GM21360 (cell line): Measurements from ENCODE around the gene THRSP.
A peak's percentile ranks its signal among the peaks of the same experiment; 100 is the strongest.
"Not testable (repeated sequence)": the region's sequence is repeated elsewhere in the genome, so short reads cannot be mapped to it uniquely, and the experiment has no call there.

Experiments used
- ATAC-seq: cut with Tn5 transposase; IDR thresholded peaks from one replicate; pipeline ENCODE4 v1.9.1; 2021; ENCODE audit warnings: mild to moderate bottlenecking, moderate library complexity; ENCODE audit not compliant: unreplicated experiment

Gene THRSP

DNA sequence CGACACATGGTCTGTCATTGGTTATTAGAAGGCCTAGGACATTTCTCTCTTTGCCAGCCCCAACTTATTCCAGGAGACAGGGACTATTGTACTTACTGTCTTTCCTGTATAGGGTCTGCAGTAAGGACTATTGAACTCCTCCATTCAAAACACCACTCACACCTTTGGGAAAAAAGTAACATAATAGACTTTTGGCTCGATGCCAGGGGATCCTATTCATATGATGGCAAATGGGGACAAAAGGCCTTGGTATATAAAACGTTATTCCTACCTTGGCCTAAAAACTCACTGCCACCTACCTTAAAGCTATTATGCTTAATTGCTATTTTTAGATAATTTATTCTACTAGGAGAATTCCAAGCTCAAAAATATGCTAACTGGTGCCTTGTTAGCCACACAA lies 22.3 kb downstream of the THRSP start:
- ATAC-seq, result no peak

DNA sequence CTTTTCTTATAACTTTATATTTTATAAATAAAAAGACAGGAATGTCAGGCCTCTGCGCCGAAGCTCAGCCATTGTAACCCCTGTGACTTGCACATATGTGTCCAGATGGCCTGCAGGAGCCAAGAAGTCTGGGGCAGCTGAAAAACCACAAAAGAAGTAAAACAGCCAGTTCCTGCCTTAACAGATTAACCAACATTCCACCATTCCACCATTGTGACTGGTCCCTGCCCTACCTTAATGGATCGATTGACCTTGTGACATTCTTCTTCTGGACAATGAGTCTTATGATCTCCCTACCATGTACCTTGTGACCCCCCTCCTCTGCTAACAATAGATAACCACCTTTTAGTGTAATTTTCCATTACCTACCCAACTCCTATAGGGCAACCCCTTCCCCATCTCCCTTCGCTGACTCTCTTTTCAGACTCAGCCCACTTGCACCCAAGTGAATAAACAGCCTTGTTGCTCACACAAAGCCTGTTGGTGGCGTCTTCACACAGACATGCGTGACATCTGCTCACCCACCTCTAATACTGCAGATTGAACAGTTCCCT lies 22.9 kb downstream of the THRSP start:
- ATAC-seq, result not testable (repeated sequence)

DNA sequence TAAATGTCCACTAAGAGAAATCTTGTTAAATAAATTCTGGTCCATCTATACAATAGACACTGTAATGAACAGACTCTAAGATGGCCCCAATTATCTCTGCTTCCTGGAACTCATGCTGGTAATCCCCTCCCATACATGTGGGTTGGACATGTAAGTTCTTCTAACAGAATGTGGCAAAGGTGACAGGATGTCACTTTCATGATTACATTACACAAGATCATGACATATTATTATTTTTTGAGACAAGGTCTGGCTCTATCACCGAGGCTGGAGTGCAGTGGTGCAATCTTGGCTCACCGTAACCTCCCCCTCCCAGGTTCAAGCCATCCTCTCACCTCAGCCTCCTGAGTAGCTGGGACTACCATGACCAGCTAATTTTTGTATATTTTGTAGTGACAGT lies 30.6 kb downstream of the THRSP start:
- ATAC-seq, result no peak

DNA sequence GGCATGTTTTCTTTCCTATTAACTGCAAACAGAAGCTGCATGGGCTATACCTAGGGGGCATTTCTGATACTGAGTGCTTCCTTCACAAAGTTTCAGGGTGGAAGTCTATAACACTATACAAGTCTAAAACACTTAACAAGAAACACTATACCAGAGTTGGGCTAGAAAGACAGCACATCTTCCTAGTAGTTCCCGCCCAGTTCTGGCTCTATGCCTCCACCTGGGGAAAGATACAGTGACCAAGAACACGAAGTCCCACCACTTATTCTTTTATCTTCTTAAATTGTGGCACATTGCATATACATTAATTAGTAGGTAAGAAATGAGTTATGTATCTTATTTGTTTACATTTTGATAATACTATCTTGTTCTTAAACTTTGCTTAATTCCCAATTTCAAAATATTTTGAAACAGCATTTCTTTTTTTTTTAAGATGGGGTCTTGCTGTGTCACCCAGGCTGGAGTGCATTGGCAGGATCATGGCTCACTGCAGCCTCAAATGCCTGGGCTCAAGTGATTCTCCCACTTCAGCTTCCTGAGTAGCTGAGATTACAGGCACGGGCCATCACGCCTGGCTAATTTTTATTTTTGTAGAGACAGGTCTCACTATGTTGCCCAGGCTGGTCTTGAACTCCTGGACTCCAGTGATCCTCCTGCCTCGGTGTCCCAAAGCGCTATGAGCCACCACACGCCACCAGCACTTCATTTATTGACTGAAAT lies 34.2 kb downstream of the THRSP start:
- ATAC-seq, result no peak

DNA sequence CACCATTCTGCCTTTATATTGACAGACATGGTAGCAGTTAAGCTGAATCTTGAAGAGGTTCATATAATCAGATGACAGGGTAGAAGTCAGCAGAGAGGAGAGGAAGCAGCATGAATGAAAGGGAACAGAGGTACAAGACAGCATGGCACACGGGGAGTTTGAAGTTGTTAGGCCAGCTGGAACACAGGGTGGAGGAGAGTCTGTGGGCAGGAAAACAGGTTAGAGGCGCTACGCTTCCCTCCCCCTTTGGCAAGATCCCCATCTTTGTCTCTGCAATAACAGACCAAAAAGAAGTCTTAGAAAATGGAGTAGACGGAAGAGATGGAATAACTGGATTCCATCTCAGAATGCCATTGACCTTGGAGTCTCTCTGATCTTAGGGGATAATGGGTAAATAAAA lies 36.0 kb downstream of the THRSP start:
- no peak for ATAC-seq

DNA sequence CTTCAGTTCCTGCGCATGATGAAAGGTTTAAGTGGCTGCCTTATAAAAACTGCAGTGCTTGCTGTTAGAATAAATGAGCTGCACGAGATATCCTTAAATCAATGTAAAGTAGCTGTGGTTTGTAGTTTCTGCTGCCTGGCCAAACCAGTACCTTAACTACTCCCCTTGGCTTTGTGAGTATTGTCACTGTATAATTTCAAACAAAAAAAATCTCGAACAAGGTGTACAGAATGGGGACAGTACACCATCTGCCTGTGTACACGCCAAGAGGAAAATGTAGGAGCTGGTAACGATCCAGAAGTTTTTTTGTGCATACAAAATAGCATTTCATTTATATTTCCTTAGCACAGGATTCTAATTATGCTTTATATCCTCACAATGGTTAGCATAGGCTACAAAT lies 36.6 kb downstream of the THRSP start:
- ATAC-seq, result no peak

DNA sequence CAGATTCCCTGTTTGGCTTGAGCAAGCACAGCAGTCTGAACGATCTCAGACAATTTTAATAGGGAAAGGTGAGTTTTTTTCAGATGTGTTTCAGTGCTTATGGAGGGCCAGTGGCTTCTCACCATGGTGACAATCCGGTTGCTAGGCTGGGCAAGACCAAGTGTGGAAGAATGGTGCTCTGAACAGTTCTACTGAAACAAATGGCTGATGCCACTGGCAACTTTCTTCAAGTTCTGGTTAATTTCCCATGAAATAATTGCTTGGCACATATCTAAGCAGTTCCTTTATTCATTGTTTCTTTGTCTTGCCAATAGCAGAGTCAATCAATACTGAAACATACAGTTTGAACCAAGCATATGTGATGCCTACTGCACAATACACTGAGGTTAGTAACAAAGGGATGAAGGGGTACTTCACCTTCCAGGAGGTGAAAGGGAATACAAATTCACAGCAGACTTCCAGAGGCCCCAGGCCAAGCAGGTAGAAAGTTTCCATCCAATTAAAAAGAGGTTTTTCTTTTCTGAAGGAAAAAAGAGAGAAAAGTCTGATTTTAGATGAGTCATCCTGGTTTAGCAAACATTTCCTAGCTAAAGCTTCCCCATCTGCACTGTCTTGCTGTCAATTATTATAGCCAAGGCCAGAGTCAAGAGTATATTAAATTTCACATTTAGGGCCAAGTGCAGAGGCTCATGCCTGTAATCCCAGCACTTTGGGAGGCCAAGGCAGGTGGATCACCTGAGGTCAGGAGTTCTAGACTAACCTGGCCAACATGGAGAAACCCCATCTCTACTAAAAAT lies 37.2 kb downstream of the THRSP start:
- no peak for ATAC-seq

DNA sequence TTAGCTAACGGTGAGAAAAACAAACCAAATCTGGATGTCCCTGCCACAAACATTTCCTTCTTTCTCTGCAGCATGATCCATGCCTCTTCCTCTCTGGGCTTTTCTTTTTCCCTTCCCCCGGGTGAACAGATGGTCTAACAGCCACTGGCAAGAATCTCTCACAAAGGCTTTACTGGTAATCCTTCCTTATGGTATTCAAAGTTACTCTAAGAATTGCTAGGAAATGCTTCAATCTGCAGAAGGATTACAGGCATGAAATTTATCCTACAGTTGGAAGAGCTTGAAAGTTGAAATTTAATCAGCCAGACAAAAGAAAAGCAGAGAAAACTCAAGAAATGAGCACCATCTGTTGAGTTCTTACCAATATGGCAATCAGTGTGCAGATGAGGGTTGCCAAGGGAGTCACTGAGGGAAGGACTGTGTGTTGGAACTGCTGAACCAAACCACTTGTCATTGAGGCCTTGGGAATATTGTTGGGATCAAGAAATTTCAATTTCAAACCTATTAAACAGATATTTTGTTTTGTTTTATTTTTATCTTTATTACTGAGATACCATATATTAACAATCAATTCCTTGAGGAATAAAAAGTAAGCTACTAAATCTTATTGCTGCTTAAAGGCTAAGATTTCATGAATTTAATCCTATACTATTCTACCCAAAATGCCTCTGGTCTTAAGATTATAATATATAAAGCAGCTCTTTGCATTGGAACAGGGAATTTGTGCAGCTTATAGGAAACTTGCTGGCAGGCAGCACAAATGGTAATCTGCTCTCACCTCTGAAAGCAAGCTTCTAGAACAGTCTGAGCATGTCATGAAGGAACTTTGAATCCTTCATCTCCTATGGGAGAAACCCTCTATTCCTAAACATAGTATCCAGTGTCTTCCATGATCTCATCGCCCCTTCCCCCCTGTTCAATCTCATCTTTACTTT lies 45.7 kb downstream of the THRSP start:
- no peak for ATAC-seq

DNA sequence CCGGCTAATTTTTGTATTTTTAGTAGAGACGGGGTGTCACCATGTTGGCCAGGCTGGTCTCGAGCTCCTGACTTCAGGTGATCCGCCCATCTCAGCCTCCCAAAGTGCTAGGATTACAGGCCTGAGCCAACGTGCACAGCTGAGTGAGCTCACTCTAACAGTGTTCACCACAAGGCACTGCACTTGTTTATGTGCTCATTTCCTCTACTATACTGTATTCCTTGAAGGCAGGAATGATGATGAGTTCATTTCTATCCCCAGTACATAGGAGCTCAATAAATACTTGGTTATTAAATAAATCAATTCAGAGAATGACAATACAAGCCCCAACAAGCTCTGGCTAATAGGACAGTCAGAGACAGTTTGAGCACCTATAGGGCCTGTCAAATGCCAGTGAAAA lies 46.7 kb downstream of the THRSP start:
- no peak for ATAC-seq

DNA sequence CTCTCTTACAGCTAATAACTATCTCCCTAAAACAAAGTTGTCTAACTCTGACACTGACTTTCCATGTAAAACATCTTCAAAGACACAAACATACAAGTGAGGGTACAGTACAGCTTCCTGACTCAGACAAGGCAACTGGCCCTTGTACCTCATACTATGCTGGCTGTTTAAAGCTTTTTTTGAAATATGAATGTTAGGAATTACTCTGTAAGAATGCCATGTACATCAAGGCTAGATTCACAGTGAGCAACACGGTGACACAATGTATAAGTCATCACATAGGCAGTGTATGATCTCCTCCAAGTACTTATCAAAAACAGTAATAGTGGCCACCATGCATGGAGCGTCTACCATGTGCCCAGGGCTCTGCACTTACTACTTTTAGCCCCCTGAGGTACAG lies 47.2 kb downstream of the THRSP start:
- no peak for ATAC-seq

DNA sequence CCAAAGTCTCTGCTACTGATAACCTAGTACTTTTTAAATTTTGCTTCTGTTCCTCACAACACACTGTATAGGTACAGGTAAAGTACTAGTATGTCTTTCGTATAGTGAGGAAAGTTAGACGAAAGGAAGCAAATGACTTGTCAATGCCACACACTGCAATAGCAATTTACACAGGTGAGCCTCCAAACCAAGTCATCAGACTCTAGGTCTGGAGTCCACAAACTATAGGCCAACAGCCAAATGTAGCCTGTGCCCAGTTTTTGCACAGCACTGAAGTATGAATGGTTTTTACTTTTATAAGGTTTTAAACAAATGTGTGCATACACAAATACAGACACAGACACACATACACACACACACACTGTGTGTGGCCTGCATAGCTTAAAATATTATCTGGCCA lies 47.6 kb downstream of the THRSP start:
- ATAC-seq, result no peak

DNA sequence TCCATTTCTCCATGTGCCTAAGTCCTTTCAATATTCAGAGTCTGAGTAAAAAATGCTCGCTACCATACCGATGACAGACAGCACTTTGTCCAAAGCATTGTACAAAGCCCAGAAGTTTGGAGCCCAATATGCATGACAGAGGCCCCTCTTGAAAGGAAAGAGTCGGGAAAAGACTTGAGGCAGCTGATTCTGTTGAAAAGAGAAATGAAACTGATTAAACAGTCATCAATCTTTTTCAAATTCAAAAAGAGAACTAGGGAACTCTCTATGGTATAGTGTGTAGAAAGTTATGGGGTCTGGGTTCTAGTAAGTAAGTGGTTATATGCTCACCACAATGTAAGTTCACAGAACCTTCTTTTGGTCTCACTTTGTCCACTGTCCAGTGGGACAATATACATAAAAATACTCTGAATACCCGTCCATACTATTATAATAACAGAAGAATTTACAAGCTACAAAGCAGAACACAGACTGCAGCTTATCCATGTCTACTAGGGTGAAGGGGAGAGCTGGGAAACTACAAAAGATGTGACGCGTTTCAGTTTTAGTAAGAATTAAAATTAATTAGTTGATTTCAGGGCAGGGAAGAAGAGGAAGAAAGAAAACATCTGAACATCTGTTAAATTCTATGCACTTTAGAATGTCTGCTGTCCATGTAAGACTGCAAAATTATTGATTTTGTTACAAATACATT lies 49.1 kb downstream of the THRSP start:
- ATAC-seq, result peak; percentile 77
